PFSK-1 (cell line): ENCODE data around the gene AP1B1.

Experiments
- FOXP2 ChIP-seq: optimal IDR thresholded peaks from 2 replicates; pipeline ENCODE3; 2011; ENCODE audit warnings: borderline replicate concordance, control low read depth, inconsistent platforms; ENCODE audit not compliant: insufficient read depth; ENCODE audit errors: extremely low read length, extremely low read depth
- POLR2AphosphoS5 ChIP-seq: IDR thresholded peaks from 2 replicates; pipeline ENCODE4 v1.6.1; 2012; ENCODE audit warnings: low read depth, mild to moderate bottlenecking, control low read depth, low read length, moderate library complexity
- REST ChIP-seq, 2 experiments: IDR thresholded peaks; 2 replicates each; pipeline versions ENCODE4 v1.6.1 to v1.8.0; 2011 to 2012; ENCODE audit warnings: low read depth in 2 of 2, low read length in 2 of 2, control low read depth in 1 of 2, inconsistent platforms in 1 of 2, mild to moderate bottlenecking in 1 of 2, moderate library complexity in 1 of 2; ENCODE audit not compliant: insufficient read depth in 1 of 2
- SIN3A ChIP-seq: IDR thresholded peaks from 2 replicates; pipeline ENCODE4 v1.6.1; 2012; ENCODE audit warnings: mild to moderate bottlenecking, low read length, moderate library complexity, borderline replicate concordance; ENCODE audit not compliant: insufficient read depth
- TAF1 ChIP-seq: IDR thresholded peaks from 2 replicates; pipeline ENCODE4 v1.6.1; 2012; ENCODE audit warnings: low read length, control low read depth, borderline replicate concordance; ENCODE audit not compliant: insufficient read depth

AP1B1 gene

DNA sequence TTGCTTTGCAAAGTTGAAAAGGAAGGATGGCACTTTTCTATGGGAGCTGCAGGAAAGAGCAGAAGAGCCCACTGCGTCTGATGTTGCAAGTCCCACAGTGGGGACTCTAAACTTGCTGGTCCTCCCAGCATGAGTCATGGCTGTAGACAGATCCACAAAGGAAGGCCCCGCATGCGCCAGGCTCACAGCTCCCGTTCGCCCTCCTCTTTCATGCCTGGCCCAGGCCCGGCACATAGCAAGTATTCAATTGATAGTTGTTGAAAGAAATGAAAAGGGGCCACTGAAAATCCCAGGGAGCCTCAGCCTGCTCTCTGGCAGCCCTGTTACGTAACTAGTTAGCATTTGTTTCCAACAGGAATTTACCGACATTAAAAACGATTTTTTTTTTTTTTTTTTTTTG is 18.9 kb downstream of the AP1B1 start:
- TF ChIP-seq REST (IDR thresholded peaks at IDR 0.05; ENCODE audit: insufficient read depth in 1 of 2, low read depth in 2 of 2, low read length in 2 of 2) (no peak), POLR2AphosphoS5 (no peak), TAF1 (no peak), SIN3A (no peak), FOXP2 (no peak)

DNA sequence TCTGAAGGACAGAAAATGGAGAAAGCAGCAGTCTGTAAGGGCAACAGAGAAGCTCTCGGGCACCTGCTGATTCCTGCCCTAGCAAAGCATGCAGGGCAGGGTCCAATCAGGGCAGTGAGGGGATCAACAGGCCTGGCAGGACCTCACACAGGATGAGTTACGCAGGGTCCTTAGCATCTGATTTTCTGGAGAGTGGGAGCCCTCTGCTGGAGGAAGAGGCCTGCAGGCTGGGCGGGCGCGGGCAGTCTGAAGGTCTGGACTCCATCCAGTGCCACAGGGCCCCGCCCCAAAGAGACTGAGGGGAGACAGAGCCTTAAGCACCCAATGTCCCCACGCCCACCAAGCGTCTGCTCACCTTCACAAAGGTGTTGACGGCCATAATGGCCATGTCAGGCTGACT is 28.9 kb downstream of the AP1B1 start:
- TF ChIP-seq SIN3A (no peak), FOXP2 (no peak), REST (IDR thresholded peaks at IDR 0.05; ENCODE audit: insufficient read depth in 1 of 2, low read depth in 2 of 2, low read length in 2 of 2) (no peak), TAF1 (no peak), POLR2AphosphoS5 (no peak)

GRCh38 chr22:29353860-29354259 is 34.5 kb downstream of the AP1B1 start:
- TF ChIP-seq TAF1 (no peak), SIN3A (no peak), POLR2AphosphoS5 (no peak), FOXP2 (no peak), REST (IDR thresholded peaks at IDR 0.05; ENCODE audit: insufficient read depth in 1 of 2, low read depth in 2 of 2, low read length in 2 of 2) (no peak)

DNA sequence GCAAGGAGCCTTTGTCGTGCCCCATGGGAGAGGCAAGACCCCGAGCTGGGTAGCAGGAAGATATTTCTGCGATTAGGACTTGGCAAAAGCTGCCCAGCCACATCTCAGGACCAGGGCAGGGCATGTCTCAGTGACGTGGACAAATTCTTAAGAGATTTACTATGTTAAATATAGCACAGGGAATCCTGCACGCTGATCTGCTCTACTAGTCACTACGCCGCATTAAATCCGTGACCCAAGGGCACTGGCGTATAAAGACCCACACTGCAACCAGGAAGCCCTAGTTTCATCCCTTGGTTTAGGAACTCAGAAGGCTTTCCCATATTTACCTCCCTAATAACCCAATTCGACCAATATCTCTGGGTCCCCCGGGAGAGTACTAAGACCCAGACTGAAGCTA is 35.1 kb downstream of the AP1B1 start:
- no peak for TF ChIP-seq TAF1
- TF ChIP-seq REST (IDR thresholded peaks at IDR 0.05; ENCODE audit: insufficient read depth in 1 of 2, low read depth in 2 of 2, low read length in 2 of 2), result no peak
- TF ChIP-seq SIN3A, result no peak
- no peak for TF ChIP-seq FOXP2
- no peak for TF ChIP-seq POLR2AphosphoS5

DNA sequence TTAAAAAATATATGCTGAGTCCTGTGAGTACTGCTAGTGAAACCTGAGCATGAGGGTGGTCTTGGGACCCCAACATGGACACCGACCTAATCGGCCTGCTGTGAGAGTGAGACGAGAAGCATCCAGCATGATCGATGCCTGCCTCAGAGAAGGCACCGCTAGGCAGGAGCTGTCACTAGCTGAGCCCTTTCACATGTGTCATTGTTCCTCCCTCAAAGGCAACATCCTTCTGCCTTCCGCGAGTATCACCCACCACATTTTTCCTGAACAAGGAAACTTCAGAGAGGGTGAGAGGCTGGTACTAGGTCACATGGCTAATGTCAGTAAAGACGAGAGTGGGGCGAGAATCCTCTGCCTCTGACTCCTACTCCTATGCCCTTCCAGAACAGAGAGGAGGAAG is 35.6 kb downstream of the AP1B1 start:
- no peak for TF ChIP-seq SIN3A
- no peak for TF ChIP-seq FOXP2
- no peak for TF ChIP-seq REST (IDR thresholded peaks at IDR 0.05; ENCODE audit: insufficient read depth in 1 of 2, low read depth in 2 of 2, low read length in 2 of 2)
- TF ChIP-seq POLR2AphosphoS5, result no peak
- TF ChIP-seq TAF1, result no peak
